Gastrocnemius medialis (tissue), 4 donors: ENCODE results near the gene DPP8.

ENCODE experiments used
- POLR2A ChIP-seq, 2 donors: fragments of 450-650 bp; IDR thresholded peaks; one replicate each; pipeline ENCODE4 v1.6.1; 2017; ENCODE audit warnings: antibody characterized with exemption in 2 of 2, mild to moderate bottlenecking in 2 of 2, moderate library complexity in 2 of 2
- TF ChIP-seq, protein P1 (sequence below), 5 experiments: fragments of 450-650 bp in 3 of 5; fragments of 200-600 bp in 2 of 5; sonication (generic) in 2 of 5; IDR thresholded peaks in 4 of 5; conservative IDR thresholded peaks in 1 of 5; 1 replicate in 4 of 5; 2 replicates in 1 of 5; pipeline ENCODE4 v1.5.1; 2016 to 2019; ENCODE audit warnings: antibody characterized with exemption in 5 of 5, mild to moderate bottlenecking in 3 of 5, moderate library complexity in 3 of 5

DNA sequence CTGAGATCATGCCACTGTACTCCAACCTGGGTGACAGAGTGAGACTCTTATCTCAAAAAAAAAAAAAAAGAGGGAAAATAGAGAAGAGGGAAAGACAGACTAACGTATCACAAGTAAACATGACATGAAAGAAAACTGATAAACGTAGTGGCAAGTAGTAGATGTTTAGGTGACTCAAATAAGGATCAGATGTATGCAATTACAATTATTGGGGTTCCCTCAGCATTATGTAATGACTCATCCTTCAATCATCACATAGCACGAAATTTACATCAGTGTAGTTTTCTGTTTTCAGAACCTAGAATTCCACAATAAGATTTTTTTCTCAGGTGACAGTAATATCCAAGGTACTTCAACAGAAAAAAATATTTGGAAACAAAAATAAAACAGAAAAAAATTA lies 46.6 kb downstream of the DPP8 start:
- TF ChIP-seq, protein P1, sequence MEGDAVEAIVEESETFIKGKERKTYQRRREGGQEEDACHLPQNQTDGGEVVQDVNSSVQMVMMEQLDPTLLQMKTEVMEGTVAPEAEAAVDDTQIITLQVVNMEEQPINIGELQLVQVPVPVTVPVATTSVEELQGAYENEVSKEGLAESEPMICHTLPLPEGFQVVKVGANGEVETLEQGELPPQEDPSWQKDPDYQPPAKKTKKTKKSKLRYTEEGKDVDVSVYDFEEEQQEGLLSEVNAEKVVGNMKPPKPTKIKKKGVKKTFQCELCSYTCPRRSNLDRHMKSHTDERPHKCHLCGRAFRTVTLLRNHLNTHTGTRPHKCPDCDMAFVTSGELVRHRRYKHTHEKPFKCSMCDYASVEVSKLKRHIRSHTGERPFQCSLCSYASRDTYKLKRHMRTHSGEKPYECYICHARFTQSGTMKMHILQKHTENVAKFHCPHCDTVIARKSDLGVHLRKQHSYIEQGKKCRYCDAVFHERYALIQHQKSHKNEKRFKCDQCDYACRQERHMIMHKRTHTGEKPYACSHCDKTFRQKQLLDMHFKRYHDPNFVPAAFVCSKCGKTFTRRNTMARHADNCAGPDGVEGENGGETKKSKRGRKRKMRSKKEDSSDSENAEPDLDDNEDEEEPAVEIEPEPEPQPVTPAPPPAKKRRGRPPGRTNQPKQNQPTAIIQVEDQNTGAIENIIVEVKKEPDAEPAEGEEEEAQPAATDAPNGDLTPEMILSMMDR (IDR thresholded peaks at IDR 0.05 in 4 of 5, conservative IDR thresholded peaks at IDR 0.05 in 1 of 5): no peak
- no peak for TF ChIP-seq POLR2A (IDR thresholded peaks at IDR 0.05)
